ENCODE results near the gene MAP4K5. TPM values are rescaled to one million over a fixed set of nuclear protein-coding genes. Genes with fewer than 3 reads are reported as not detected.
"Not testable (repeated sequence)": the region's sequence is repeated elsewhere in the genome, so short reads cannot be mapped to it uniquely, and the experiment has no call there.

MAP4K5 gene
- total RNA-seq, 2 experiments from 2014 or later = 28.3 to 28.6 TPM

GRCh38 chr14:50520947-50521815 is 11.2 kb downstream of the MAP4K5 start:
- peak; percentile 47 for DNase-seq
- Mint-ChIP-seq H3K9me3 (ENCODE audit: insufficient read depth) (no peaks in the 10 kb centered on the region), H3K4me1 (ENCODE audit: low read depth) (peaks cover 42% of the 10 kb centered on the region), H3K27ac (peak overlapping the region; percentile 78), H3K36me3 (ENCODE audit: low read depth) (peaks cover 14% of the 10 kb centered on the region), H3K27me3 (ENCODE audit: low read depth) (no peaks in the 10 kb centered on the region), H3K4me3 (peak overlapping the region; percentile 58)
- CTCF ChIA-PET = interaction anchor here (1.2 to 2.2 kb wide), 4 partner anchors 10 to 669 kb away, joined by 3 to 12 read pairs (median 8); partner anchors contain the start of genes MAP4K5 and NEMF
- peak; percentile 75 for ATAC-seq
- POLR2A ChIA-PET = no interaction called here

- peaks cover 3% of the 10 kb centered on the region for H3K36me3 Mint-ChIP-seq (ENCODE audit: low read depth)
- H3K4me1 Mint-ChIP-seq (ENCODE audit: low read depth) = peaks cover 4% of the 10 kb centered on the region
- CTCF ChIA-PET = interaction anchor here (1.4 kb wide), 1 partner anchor 344 kb away, joined by 3 read pairs; no protein-coding TSS in a partner anchor
- no peak overlapping the region for H3K4me3 Mint-ChIP-seq
- no peak overlapping the region for H3K27ac Mint-ChIP-seq
- H3K27me3 Mint-ChIP-seq (ENCODE audit: low read depth) = no peaks in the 10 kb centered on the region
- no peak for DNase-seq
- no peaks in the 10 kb centered on the region for H3K9me3 Mint-ChIP-seq (ENCODE audit: insufficient read depth)
- no peak for ATAC-seq
- POLR2A ChIA-PET = interaction anchor here (0.6 to 0.7 kb wide), 2 partner anchors 44 to 156 kb away, joined by 3 read pairs; partner anchors contain the start of gene ATL1
Observed at GRCh38 chr14:50516091-50516490, 16.3 kb downstream of the MAP4K5 start.

GRCh38 chr14:50512463-50512862 is 19.9 kb downstream of the MAP4K5 start:
- no peak overlapping the region for H3K4me3 Mint-ChIP-seq
- H3K27me3 Mint-ChIP-seq (ENCODE audit: low read depth) = no peaks in the 10 kb centered on the region
- CTCF ChIA-PET = no interaction called here
- peaks cover 17% of the 10 kb centered on the region for H3K36me3 Mint-ChIP-seq (ENCODE audit: low read depth)
- DNase-seq (no peak), ATAC-seq (no peak)
- POLR2A ChIA-PET = no interaction called here
- H3K27ac Mint-ChIP-seq = no peak overlapping the region
- no peaks in the 10 kb centered on the region for H3K4me1 Mint-ChIP-seq (ENCODE audit: low read depth)
- no peaks in the 10 kb centered on the region for H3K9me3 Mint-ChIP-seq (ENCODE audit: insufficient read depth)

GRCh38 chr14:50510157-50510556 is 22.2 kb downstream of the MAP4K5 start:
- Mint-ChIP-seq H3K4me1 (ENCODE audit: low read depth) (no peaks in the 10 kb centered on the region), H3K36me3 (ENCODE audit: low read depth) (peaks cover 17% of the 10 kb centered on the region), H3K27me3 (ENCODE audit: low read depth) (no peaks in the 10 kb centered on the region), H3K9me3 (ENCODE audit: insufficient read depth) (no peaks in the 10 kb centered on the region), H3K4me3 (no peak overlapping the region), H3K27ac (no peak overlapping the region)
- ChIA-PET POLR2A (no interaction called here), CTCF (no interaction called here)
- no peak for DNase-seq
- no peak for ATAC-seq

GRCh38 chr14:50507078-50507477 is 25.3 kb downstream of the MAP4K5 start:
- H3K4me3 Mint-ChIP-seq; H3K27ac Mint-ChIP-seq; CTCF ChIA-PET; H3K27me3 Mint-ChIP-seq (ENCODE audit: low read depth); H3K4me1 Mint-ChIP-seq (ENCODE audit: low read depth); ATAC-seq; POLR2A ChIA-PET; H3K9me3 Mint-ChIP-seq (ENCODE audit: insufficient read depth); DNase-seq: not testable (repeated sequence)
- peaks cover 29% of the 10 kb centered on the region for H3K36me3 Mint-ChIP-seq (ENCODE audit: low read depth)

- Mint-ChIP-seq H3K4me1 (ENCODE audit: low read depth) (no peaks in the 10 kb centered on the region), H3K36me3 (ENCODE audit: low read depth) (peaks cover 32% of the 10 kb centered on the region), H3K27ac (no peak overlapping the region), H3K27me3 (ENCODE audit: low read depth) (no peaks in the 10 kb centered on the region), H3K9me3 (ENCODE audit: insufficient read depth) (no peaks in the 10 kb centered on the region), H3K4me3 (no peak overlapping the region)
- ChIA-PET POLR2A (no interaction called here), CTCF (no interaction called here)
- DNase-seq (no peak), ATAC-seq (no peak)
Observed at GRCh38 chr14:50501642-50502041, 30.7 kb downstream of the MAP4K5 start.

- Mint-ChIP-seq H3K27ac (no peak overlapping the region), H3K36me3 (ENCODE audit: low read depth) (peaks cover 22% of the 10 kb centered on the region), H3K9me3 (ENCODE audit: insufficient read depth) (no peaks in the 10 kb centered on the region), H3K4me3 (no peak overlapping the region), H3K27me3 (ENCODE audit: low read depth) (no peaks in the 10 kb centered on the region), H3K4me1 (ENCODE audit: low read depth) (no peaks in the 10 kb centered on the region)
- DNase-seq (no peak), ATAC-seq (no peak)
- ChIA-PET CTCF (no interaction called here), POLR2A (no interaction called here)
Observed at GRCh38 chr14:50497351-50497750, 35.0 kb downstream of the MAP4K5 start.

- ChIA-PET POLR2A (no interaction called here), CTCF (no interaction called here)
- ATAC-seq (no peak), DNase-seq (no peak)
- no peaks in the 10 kb centered on the region for H3K27me3 Mint-ChIP-seq (ENCODE audit: low read depth)
- H3K4me3 Mint-ChIP-seq = no peak overlapping the region
- no peaks in the 10 kb centered on the region for H3K4me1 Mint-ChIP-seq (ENCODE audit: low read depth)
- no peak overlapping the region for H3K27ac Mint-ChIP-seq
- peaks cover 9% of the 10 kb centered on the region for H3K36me3 Mint-ChIP-seq (ENCODE audit: low read depth)
- H3K9me3 Mint-ChIP-seq (ENCODE audit: insufficient read depth) = no peaks in the 10 kb centered on the region
Observed at GRCh38 chr14:50489851-50490250, 42.5 kb downstream of the MAP4K5 start.

- H3K36me3 Mint-ChIP-seq (ENCODE audit: low read depth) = peaks cover 9% of the 10 kb centered on the region
- H3K4me3 Mint-ChIP-seq = no peak overlapping the region
- no peaks in the 10 kb centered on the region for H3K9me3 Mint-ChIP-seq (ENCODE audit: insufficient read depth)
- no peaks in the 10 kb centered on the region for H3K27me3 Mint-ChIP-seq (ENCODE audit: low read depth)
- POLR2A ChIA-PET = no interaction called here
- no peak for DNase-seq
- no peak overlapping the region for H3K27ac Mint-ChIP-seq
- no peaks in the 10 kb centered on the region for H3K4me1 Mint-ChIP-seq (ENCODE audit: low read depth)
- CTCF ChIA-PET = interaction anchor here (1.3 kb wide), 1 partner anchor 11 kb away, joined by 5 read pairs; no protein-coding TSS in a partner anchor
- ATAC-seq = no peak
Observed at GRCh38 chr14:50488521-50488920, 43.8 kb downstream of the MAP4K5 start.

- Mint-ChIP-seq H3K27me3 (ENCODE audit: low read depth) (no peaks in the 10 kb centered on the region), H3K4me1 (ENCODE audit: low read depth) (no peaks in the 10 kb centered on the region), H3K4me3 (no peak overlapping the region), H3K36me3 (ENCODE audit: low read depth) (peaks cover 38% of the 10 kb centered on the region), H3K9me3 (ENCODE audit: insufficient read depth) (peaks cover 22% of the 10 kb centered on the region), H3K27ac (no peak overlapping the region)
- DNase-seq (no peak), ATAC-seq (no peak)
- CTCF ChIA-PET = no interaction called here
- POLR2A ChIA-PET = no interaction called here
Observed at GRCh38 chr14:50479041-50479440, 53.3 kb downstream of the MAP4K5 start.

- Mint-ChIP-seq H3K4me1 (ENCODE audit: low read depth) (no peaks in the 10 kb centered on the region), H3K4me3 (no peak overlapping the region), H3K36me3 (ENCODE audit: low read depth) (peaks cover 49% of the 10 kb centered on the region), H3K27me3 (ENCODE audit: low read depth) (no peaks in the 10 kb centered on the region), H3K9me3 (ENCODE audit: insufficient read depth) (peaks cover 25% of the 10 kb centered on the region), H3K27ac (no peak overlapping the region)
- ChIA-PET CTCF (no interaction called here), POLR2A (no interaction called here)
- ATAC-seq (no peak), DNase-seq (no peak)
Observed at GRCh38 chr14:50477760-50478159, 54.6 kb downstream of the MAP4K5 start.

- POLR2A ChIA-PET = no interaction called here
- ATAC-seq = no peak
- no peak overlapping the region for H3K4me3 Mint-ChIP-seq
- CTCF ChIA-PET = no interaction called here
- no peak for DNase-seq
- no peak overlapping the region for H3K27ac Mint-ChIP-seq
- peaks cover 41% of the 10 kb centered on the region for H3K9me3 Mint-ChIP-seq (ENCODE audit: insufficient read depth)
- peaks cover 60% of the 10 kb centered on the region for H3K36me3 Mint-ChIP-seq (ENCODE audit: low read depth)
- H3K27me3 Mint-ChIP-seq (ENCODE audit: low read depth) = no peaks in the 10 kb centered on the region
- H3K4me1 Mint-ChIP-seq (ENCODE audit: low read depth) = no peaks in the 10 kb centered on the region
Observed at GRCh38 chr14:50476134-50476533, 56.2 kb downstream of the MAP4K5 start.
